ENCODE results near the gene RNF38.

The RNF38 gene

GRCh38 chr9:36398745-36399144 lies 1.3 kb downstream of the RNF38 start:
- TF ChIP-seq SIN3A (IDR thresholded peaks at IDR 0.05; ENCODE audit: borderline replicate concordance, insufficient read depth, low read length): no peak
- no peak for TF ChIP-seq TAF1 (IDR thresholded peaks at IDR 0.05; ENCODE audit: borderline replicate concordance, insufficient read depth, low read length)
- no peak for TF ChIP-seq REST (IDR thresholded peaks at IDR 0.05; ENCODE audit: insufficient read depth in 1 of 2, low read depth in 2 of 2, low read length in 2 of 2)
- no peak for TF ChIP-seq POLR2AphosphoS5 (IDR thresholded peaks at IDR 0.05; ENCODE audit: low read depth, low read length)
- TF ChIP-seq FOXP2 (optimal IDR thresholded peaks at IDR 0.05; ENCODE audit: borderline replicate concordance, extremely low read depth, extremely low read length, insufficient read depth): no peak

GRCh38 chr9:36396985-36397384 lies 3.1 kb downstream of the RNF38 start:
- no peak for TF ChIP-seq SIN3A (IDR thresholded peaks at IDR 0.05; ENCODE audit: borderline replicate concordance, insufficient read depth, low read length)
- TF ChIP-seq FOXP2 (optimal IDR thresholded peaks at IDR 0.05; ENCODE audit: borderline replicate concordance, extremely low read depth, extremely low read length, insufficient read depth): no peak
- no peak for TF ChIP-seq TAF1 (IDR thresholded peaks at IDR 0.05; ENCODE audit: borderline replicate concordance, insufficient read depth, low read length)
- TF ChIP-seq POLR2AphosphoS5 (IDR thresholded peaks at IDR 0.05; ENCODE audit: low read depth, low read length): no peak
- no peak for TF ChIP-seq REST (IDR thresholded peaks at IDR 0.05; ENCODE audit: insufficient read depth in 1 of 2, low read depth in 2 of 2, low read length in 2 of 2)

- no peak for TF ChIP-seq TAF1 (IDR thresholded peaks at IDR 0.05; ENCODE audit: borderline replicate concordance, insufficient read depth, low read length)
- no peak for TF ChIP-seq REST (IDR thresholded peaks at IDR 0.05; ENCODE audit: insufficient read depth in 1 of 2, low read depth in 2 of 2, low read length in 2 of 2)
- TF ChIP-seq POLR2AphosphoS5 (IDR thresholded peaks at IDR 0.05; ENCODE audit: low read depth, low read length): no peak
- TF ChIP-seq SIN3A (IDR thresholded peaks at IDR 0.05; ENCODE audit: borderline replicate concordance, insufficient read depth, low read length): no peak
- no peak for TF ChIP-seq FOXP2 (optimal IDR thresholded peaks at IDR 0.05; ENCODE audit: borderline replicate concordance, extremely low read depth, extremely low read length, insufficient read depth)
Measured at GRCh38 chr9:36392489-36392888, 7.6 kb downstream of the RNF38 start.

GRCh38 chr9:36389590-36389989 lies 10.5 kb downstream of the RNF38 start:
- TF ChIP-seq SIN3A (IDR thresholded peaks at IDR 0.05; ENCODE audit: borderline replicate concordance, insufficient read depth, low read length): no peak
- TF ChIP-seq FOXP2 (optimal IDR thresholded peaks at IDR 0.05; ENCODE audit: borderline replicate concordance, extremely low read depth, extremely low read length, insufficient read depth): no peak
- no peak for TF ChIP-seq REST (IDR thresholded peaks at IDR 0.05; ENCODE audit: insufficient read depth in 1 of 2, low read depth in 2 of 2, low read length in 2 of 2)
- TF ChIP-seq TAF1 (IDR thresholded peaks at IDR 0.05; ENCODE audit: borderline replicate concordance, insufficient read depth, low read length): no peak
- no peak for TF ChIP-seq POLR2AphosphoS5 (IDR thresholded peaks at IDR 0.05; ENCODE audit: low read depth, low read length)

GRCh38 chr9:36382484-36382883 lies 17.6 kb downstream of the RNF38 start:
- TF ChIP-seq REST (IDR thresholded peaks at IDR 0.05; ENCODE audit: insufficient read depth in 1 of 2, low read depth in 2 of 2, low read length in 2 of 2): no peak
- no peak for TF ChIP-seq POLR2AphosphoS5 (IDR thresholded peaks at IDR 0.05; ENCODE audit: low read depth, low read length)
- TF ChIP-seq FOXP2 (optimal IDR thresholded peaks at IDR 0.05; ENCODE audit: borderline replicate concordance, extremely low read depth, extremely low read length, insufficient read depth): no peak
- TF ChIP-seq TAF1 (IDR thresholded peaks at IDR 0.05; ENCODE audit: borderline replicate concordance, insufficient read depth, low read length): no peak
- TF ChIP-seq SIN3A (IDR thresholded peaks at IDR 0.05; ENCODE audit: borderline replicate concordance, insufficient read depth, low read length): no peak

Data from PFSK-1 (cell line).